Measurements from ENCODE around the gene PSMD9. TPM values are rescaled to one million over a fixed set of nuclear protein-coding genes. Genes with fewer than 3 reads are reported as not detected.

Gene PSMD9
- total and polyA plus RNA-seq, 4 donors, result 39.0 to 57.6 (median 51.2) TPM

GRCh38 chr12:121963341-121964018 is 74.9 kb downstream of the PSMD9 start:
- Histone ChIP-seq H3K27ac (ENCODE audit: low read depth in 1 of 2, low read length in 2 of 2) (no peak overlapping the region), H3K4me3 (ENCODE audit: low read depth in 1 of 3, low read length in 3 of 3) (no peak overlapping the region), H3K4me1 (ENCODE audit: control insufficient read depth in 4 of 4, insufficient read depth in 4 of 4, low read length in 3 of 4) (no peaks in the 10 kb centered on the region), H3K9me3 (ENCODE audit: control insufficient read depth in 4 of 4, low read length in 3 of 4) (no peaks in the 10 kb centered on the region), H3K9ac (ENCODE audit: low read depth in 1 of 2, low read length in 2 of 2) (no peak overlapping the region), H3K36me3 (ENCODE audit: control insufficient read depth in 4 of 4, insufficient read depth in 3 of 4, low read depth in 1 of 4, low read length in 3 of 4) (peaks cover 0 to 2% (median 0%) of the 10 kb centered on the region in 4 donors), H3K27me3 (ENCODE audit: control insufficient read depth in 4 of 4, insufficient read depth in 4 of 4, low read length in 3 of 4) (no peaks in the 10 kb centered on the region)
- 87% methylated on average over 15 of the region's 15 CpGs for WGBS
- no peak for TF ChIP-seq RAD21 (IDR thresholded peaks at IDR 0.05)
- TF ChIP-seq FOXA2 (IDR thresholded peaks at IDR 0.05), result no peak
- no peak for TF ChIP-seq NR2F2 (IDR thresholded peaks at IDR 0.05)
- no peak for TF ChIP-seq HNF4A (conservative IDR thresholded peaks at IDR 0.05)
- TF ChIP-seq TAF1 (conservative IDR thresholded peaks at IDR 0.05), result no peak
- no peak for TF ChIP-seq JUND (IDR thresholded peaks at IDR 0.05)
- no peak for TF ChIP-seq YY1 (IDR thresholded peaks at IDR 0.05)
- no peak for DNase-seq (ENCODE audit: low spot score)

- 78% methylated on average over 9 of the region's 9 CpGs for WGBS
- H3K36me3 ChIP-seq (ENCODE audit: control insufficient read depth in 4 of 4, insufficient read depth in 3 of 4, low read depth in 1 of 4, low read length in 3 of 4), result peaks cover 0 to 2% (median 0%) of the 10 kb centered on the region in 4 donors
- H3K27ac ChIP-seq (ENCODE audit: low read depth in 1 of 2, low read length in 2 of 2), result no peak overlapping the region
- H3K4me1 ChIP-seq (ENCODE audit: control insufficient read depth in 4 of 4, insufficient read depth in 4 of 4, low read length in 3 of 4), result no peaks in the 10 kb centered on the region
- DNase-seq (ENCODE audit: low spot score), result no peak
- TF ChIP-seq YY1 (IDR thresholded peaks at IDR 0.05) (no peak), NR2F2 (IDR thresholded peaks at IDR 0.05) (no peak), RXRA (IDR thresholded peaks at IDR 0.05) (no peak), MAX (IDR thresholded peaks at IDR 0.05) (no peak), EGR1 (IDR thresholded peaks at IDR 0.05; ENCODE audit: low read depth in 2 of 2) (no peak), HNF4A (conservative IDR thresholded peaks at IDR 0.05) (no peak), FOXA2 (IDR thresholded peaks at IDR 0.05) (no peak), ZBTB33 (IDR thresholded peaks at IDR 0.05) (no peak), ATF3 (IDR thresholded peaks at IDR 0.05) (no peak), TAF1 (conservative IDR thresholded peaks at IDR 0.05) (no peak), GABPA (IDR thresholded peaks at IDR 0.05 in 1 of 2, conservative IDR thresholded peaks at IDR 0.05 in 1 of 2) (no peak)
- no peaks in the 10 kb centered on the region for H3K27me3 ChIP-seq (ENCODE audit: control insufficient read depth in 4 of 4, insufficient read depth in 4 of 4, low read length in 3 of 4)
- no peaks in the 10 kb centered on the region for H3K9me3 ChIP-seq (ENCODE audit: control insufficient read depth in 4 of 4, low read length in 3 of 4)
- H3K9ac ChIP-seq (ENCODE audit: low read depth in 1 of 2, low read length in 2 of 2), result no peak overlapping the region
- no peak overlapping the region for H3K4me3 ChIP-seq (ENCODE audit: low read depth in 1 of 3, low read length in 3 of 3)
Observed at GRCh38 chr12:121964813-121965643, 76.4 kb downstream of the PSMD9 start.

GRCh38 chr12:121966959-121967358 is 78.4 kb downstream of the PSMD9 start:
- Histone ChIP-seq H3K4me1 (ENCODE audit: control insufficient read depth in 4 of 4, insufficient read depth in 4 of 4, low read length in 3 of 4) (no peaks in the 10 kb centered on the region), H3K4me3 (ENCODE audit: low read depth in 1 of 3, low read length in 3 of 3) (no peak overlapping the region), H3K9me3 (ENCODE audit: control insufficient read depth in 4 of 4, low read length in 3 of 4) (no peaks in the 10 kb centered on the region), H3K36me3 (ENCODE audit: control insufficient read depth in 4 of 4, insufficient read depth in 3 of 4, low read depth in 1 of 4, low read length in 3 of 4) (peaks cover 0 to 2% (median 0%) of the 10 kb centered on the region in 4 donors), H3K27me3 (ENCODE audit: control insufficient read depth in 4 of 4, insufficient read depth in 4 of 4, low read length in 3 of 4) (no peaks in the 10 kb centered on the region), H3K9ac (ENCODE audit: low read depth in 1 of 2, low read length in 2 of 2) (no peak overlapping the region), H3K27ac (ENCODE audit: low read depth in 1 of 2, low read length in 2 of 2) (no peak overlapping the region)
- no peak for TF ChIP-seq RXRA (IDR thresholded peaks at IDR 0.05)
- no peak for DNase-seq (ENCODE audit: low spot score)
- WGBS, result 90% methylated on average over 5 of the region's 5 CpGs

Small RNA genes lying within 50 kb of the gene (small RNA-seq; reads per million reads assigned to genes)
- gene AC069503.3, result not detected
- not detected for gene RF00017
- gene RNU7-170P, result not detected

Other genes with a start within 250 kb of the PSMD9 start
- under 1 TPM; 0.05 to 0.08 TPM for gene MORN3, start 219.1 kb upstream of the PSMD9 start, total RNA-seq
- gene MORN3, start 219.1 kb upstream of the PSMD9 start, polyA plus RNA-seq, result under 1 TPM; 0.06 to 0.13 TPM
- 1 to 10 TPM; 5.0 to 9.2 TPM for gene TMEM120B, start 176.0 kb upstream of the PSMD9 start, total RNA-seq
- 1 to 10 TPM; 1.6 to 1.7 TPM for gene TMEM120B, start 176.0 kb upstream of the PSMD9 start, polyA plus RNA-seq
- gene RHOF, start 95.1 kb upstream of the PSMD9 start, total RNA-seq, result 1 to 10 TPM; 5.9 to 7.0 TPM
- gene RHOF, start 95.1 kb upstream of the PSMD9 start, polyA plus RNA-seq, result 1 to 10 TPM in 1 of 2 donors, under 1 TPM in 1; 0.97 to 1.1 TPM
- 1 to 10 TPM; 4.3 to 7.9 TPM for gene SETD1B, start 84.8 kb upstream of the PSMD9 start, total RNA-seq
- gene SETD1B, start 84.8 kb upstream of the PSMD9 start, polyA plus RNA-seq, result 1 to 10 TPM; 1.8 to 5.8 TPM
- 100 to 1,000 TPM in 1 of 2 donors, 10 to 100 TPM in 1; 31.3 to 620 TPM for gene HPD, start 29.9 kb upstream of the PSMD9 start, total RNA-seq
- gene HPD, start 29.9 kb upstream of the PSMD9 start, polyA plus RNA-seq, result 100 to 1,000 TPM; 397 to 812 TPM
- 1 to 10 TPM; 1.6 to 4.0 TPM for gene CFAP251, start 29.8 kb downstream of the PSMD9 start, total RNA-seq
- 1 to 10 TPM; 1.8 to 2.1 TPM for gene CFAP251, start 29.8 kb downstream of the PSMD9 start, polyA plus RNA-seq
- gene BCL7A, start 133.1 kb downstream of the PSMD9 start, total RNA-seq, result 1 to 10 TPM; 5.9 to 8.3 TPM
- 1 to 10 TPM; 3.5 to 4.0 TPM for gene BCL7A, start 133.1 kb downstream of the PSMD9 start, polyA plus RNA-seq
- 10 to 100 TPM; 10.6 to 19.5 TPM for gene MLXIP, start 190.0 kb downstream of the PSMD9 start, total RNA-seq
- 10 to 100 TPM; 10.6 to 11.4 TPM for gene MLXIP, start 190.0 kb downstream of the PSMD9 start, polyA plus RNA-seq